Ishikawa (cell line): ENCODE data around the gene NSD2.

Experiments used
- TAF1 ChIP-seq: IDR thresholded peaks from 2 replicates; pipeline ENCODE4 v1.6.1; 2012; ENCODE audit warnings: low read depth, mild to moderate bottlenecking
- TCF12 ChIP-seq: IDR thresholded peaks from 2 replicates; pipeline ENCODE4 v1.6.1; 2012; ENCODE audit warnings: low read depth

- TF ChIP-seq TCF12 (no peak), TAF1 (no peak)
These were observed 96.4 kb downstream of the NSD2 start for GRCh38 chr4:1967512-1968149.
